IPS-20b (cell line): ENCODE data around the gene SLC45A2.
"Not testable (repeated sequence)": the region's sequence is repeated elsewhere in the genome, so short reads cannot be mapped to it uniquely, and the experiment has no call there.

Experiments
- H3K27ac ChIP-seq: one replicate; pipeline ENCODE4 v1.5.1; 2013; ENCODE audit warnings: low read length
- H3K27me3 ChIP-seq: 2 replicates; pipeline ENCODE4 v1.6.1; 2013; ENCODE audit warnings: mild to moderate bottlenecking, low read length, inconsistent platforms; ENCODE audit not compliant: insufficient read depth
- H3K36me3 ChIP-seq: 2 replicates; pipeline ENCODE4 v1.6.1; 2013; ENCODE audit warnings: low read depth, mild to moderate bottlenecking, inconsistent platforms, low read length, moderate library complexity; ENCODE audit not compliant: insufficient read depth
- H3K4me1 ChIP-seq: 2 replicates; pipeline ENCODE4 v1.6.1; 2013; ENCODE audit warnings: mild to moderate bottlenecking, control low read depth, inconsistent platforms, low read length, moderate library complexity; ENCODE audit not compliant: insufficient read depth
- H3K4me3 ChIP-seq: 2 replicates; pipeline ENCODE4 v1.5.1; 2013; ENCODE audit warnings: mild to moderate bottlenecking, low read length, inconsistent platforms
- H3K9ac ChIP-seq: 2 replicates; pipeline ENCODE4 v1.6.1; 2013; ENCODE audit warnings: low read depth, mild to moderate bottlenecking, inconsistent platforms, low read length, moderate library complexity
- H3K9me3 ChIP-seq: 2 replicates; pipeline ENCODE4 v1.6.1; 2013; ENCODE audit warnings: mild to moderate bottlenecking, low read depth, low read length, inconsistent platforms; ENCODE audit not compliant: insufficient read depth

SLC45A2 gene, protein sequence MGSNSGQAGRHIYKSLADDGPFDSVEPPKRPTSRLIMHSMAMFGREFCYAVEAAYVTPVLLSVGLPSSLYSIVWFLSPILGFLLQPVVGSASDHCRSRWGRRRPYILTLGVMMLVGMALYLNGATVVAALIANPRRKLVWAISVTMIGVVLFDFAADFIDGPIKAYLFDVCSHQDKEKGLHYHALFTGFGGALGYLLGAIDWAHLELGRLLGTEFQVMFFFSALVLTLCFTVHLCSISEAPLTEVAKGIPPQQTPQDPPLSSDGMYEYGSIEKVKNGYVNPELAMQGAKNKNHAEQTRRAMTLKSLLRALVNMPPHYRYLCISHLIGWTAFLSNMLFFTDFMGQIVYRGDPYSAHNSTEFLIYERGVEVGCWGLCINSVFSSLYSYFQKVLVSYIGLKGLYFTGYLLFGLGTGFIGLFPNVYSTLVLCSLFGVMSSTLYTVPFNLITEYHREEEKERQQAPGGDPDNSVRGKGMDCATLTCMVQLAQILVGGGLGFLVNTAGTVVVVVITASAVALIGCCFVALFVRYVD

DNA sequence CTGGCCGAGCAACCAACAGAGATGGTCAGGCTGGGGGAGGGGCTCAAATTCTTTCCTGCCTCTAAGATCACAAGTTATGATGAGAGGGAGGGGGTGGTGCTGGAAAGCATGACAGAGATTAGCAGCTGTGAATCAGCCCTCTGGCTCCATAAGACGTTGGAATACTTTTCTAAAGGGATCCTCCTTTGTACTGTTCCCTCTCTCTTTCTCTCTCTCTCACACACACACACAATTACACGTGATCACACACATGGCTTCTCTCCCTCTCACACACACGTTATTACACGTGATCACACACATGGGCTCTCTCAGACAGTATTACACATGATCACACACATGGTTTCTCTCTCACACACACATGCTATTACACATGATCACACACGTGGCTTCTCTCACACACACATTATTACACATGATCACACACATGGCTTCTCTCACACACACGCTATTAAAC is at the start of gene SLC45A2:
Gene SLC45A2, minus strand, starts transcription at position 23 of the 454 bp plus-strand sequence. CDS start 110 bp downstream, outside the sequence.
- peaks cover 8% of the 10 kb centered on the region; the same call in 1 of the 2 replicates for H3K9me3 ChIP-seq
- peaks cover 24% of the 10 kb centered on the region for H3K36me3 ChIP-seq
- no peak within 1 kb of the TSS for H3K27ac ChIP-seq
- no peaks in the 10 kb centered on the region for H3K27me3 ChIP-seq
- H3K9ac ChIP-seq, result no peak within 1 kb of the TSS
- no peak within 1 kb of the TSS for H3K4me3 ChIP-seq
- H3K4me1 ChIP-seq, result peaks cover 6% of the 10 kb centered on the region; the same call in 1 of the 2 replicates

DNA sequence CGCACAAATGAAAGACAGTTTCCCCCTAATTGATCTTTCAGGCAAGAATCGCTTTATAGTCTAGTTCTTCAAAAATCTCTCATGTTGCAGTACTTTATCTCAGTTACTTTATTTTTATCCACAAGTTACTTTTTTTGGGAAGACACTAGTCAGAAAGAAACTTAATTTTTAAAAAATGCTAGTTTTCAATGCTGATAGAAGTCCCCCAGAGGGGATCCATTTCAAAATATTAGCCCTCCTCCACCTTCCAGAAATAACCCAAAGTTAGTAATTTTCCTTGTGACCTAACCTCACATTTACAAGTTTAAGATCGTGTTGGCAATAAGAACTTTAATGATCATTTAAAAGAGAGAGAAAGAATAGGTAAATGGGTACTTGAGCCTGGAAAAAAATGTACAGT is 47.5 kb upstream of the SLC45A2 start:
- Histone ChIP-seq H3K27me3 (no peaks in the 10 kb centered on the region), H3K9ac (no peak overlapping the region), H3K27ac (no peak overlapping the region), H3K9me3 (no peaks in the 10 kb centered on the region), H3K36me3 (no peaks in the 10 kb centered on the region), H3K4me1 (no peaks in the 10 kb centered on the region), H3K4me3 (no peak overlapping the region)

DNA sequence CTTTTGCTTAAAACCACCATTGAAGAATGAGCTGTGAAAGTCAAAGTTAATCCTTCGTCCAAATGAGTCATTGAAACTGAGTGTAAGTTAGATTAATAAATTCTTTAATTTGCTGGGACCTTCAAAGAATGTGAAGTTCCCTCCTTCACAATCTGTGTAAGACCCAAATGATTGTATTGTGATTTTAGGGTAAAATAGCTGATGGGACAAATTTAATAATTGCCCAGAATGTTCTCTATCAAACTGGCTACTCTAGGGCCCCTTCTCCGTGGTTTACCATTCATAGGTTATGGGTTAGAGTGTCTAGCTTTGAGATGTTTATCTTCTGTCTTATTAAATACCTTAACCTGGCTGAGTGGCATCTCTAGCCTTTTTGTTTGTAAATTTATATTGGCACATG is 46.6 kb upstream of the SLC45A2 start:
- Histone ChIP-seq H3K4me3 (no peak overlapping the region), H3K9ac (no peak overlapping the region), H3K9me3 (no peaks in the 10 kb centered on the region), H3K36me3 (no peaks in the 10 kb centered on the region), H3K4me1 (no peaks in the 10 kb centered on the region), H3K27me3 (no peaks in the 10 kb centered on the region), H3K27ac (no peak overlapping the region)

DNA sequence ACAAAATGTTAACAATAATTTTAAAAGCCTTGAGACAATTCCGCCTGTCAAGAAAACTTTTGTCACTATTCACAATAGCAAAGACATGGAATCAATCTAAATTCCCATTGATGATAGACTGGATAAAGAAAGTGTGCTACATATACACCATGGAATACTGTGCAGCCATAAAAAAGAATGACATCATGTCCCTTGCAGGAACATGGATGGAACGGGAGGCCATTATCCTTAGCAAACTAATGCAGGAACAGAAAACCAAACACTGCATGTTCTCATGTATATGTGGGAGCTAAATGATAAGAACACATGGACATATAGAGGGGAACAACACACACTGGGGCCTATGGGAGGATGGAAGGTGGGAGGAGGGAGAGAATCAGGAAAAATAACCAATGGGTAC is 46.1 kb upstream of the SLC45A2 start:
- not testable (repeated sequence) for H3K36me3 ChIP-seq, H3K27me3 ChIP-seq, H3K27ac ChIP-seq, H3K4me1 ChIP-seq, H3K9ac ChIP-seq, H3K9me3 ChIP-seq, H3K4me3 ChIP-seq

DNA sequence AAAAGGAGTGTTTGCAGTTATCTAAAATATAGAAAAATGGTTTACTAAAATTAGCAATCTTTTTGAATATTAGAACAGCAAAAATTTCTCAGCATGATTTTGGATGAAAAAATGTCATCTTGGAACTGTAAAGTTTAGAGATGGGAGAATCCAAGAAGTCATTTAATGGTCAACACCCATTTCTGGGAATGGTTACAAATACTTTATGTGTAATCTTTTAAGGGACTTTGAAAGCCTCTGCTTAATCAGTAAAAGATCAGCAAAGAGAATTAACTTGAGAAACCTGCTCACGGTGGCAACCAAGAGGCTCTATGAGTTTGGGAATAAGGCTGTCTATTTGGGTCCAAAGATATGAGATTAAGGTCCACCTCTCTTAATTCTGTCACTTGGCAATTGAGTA is 45.6 kb upstream of the SLC45A2 start:
- H3K36me3 ChIP-seq, result no peaks in the 10 kb centered on the region

DNA sequence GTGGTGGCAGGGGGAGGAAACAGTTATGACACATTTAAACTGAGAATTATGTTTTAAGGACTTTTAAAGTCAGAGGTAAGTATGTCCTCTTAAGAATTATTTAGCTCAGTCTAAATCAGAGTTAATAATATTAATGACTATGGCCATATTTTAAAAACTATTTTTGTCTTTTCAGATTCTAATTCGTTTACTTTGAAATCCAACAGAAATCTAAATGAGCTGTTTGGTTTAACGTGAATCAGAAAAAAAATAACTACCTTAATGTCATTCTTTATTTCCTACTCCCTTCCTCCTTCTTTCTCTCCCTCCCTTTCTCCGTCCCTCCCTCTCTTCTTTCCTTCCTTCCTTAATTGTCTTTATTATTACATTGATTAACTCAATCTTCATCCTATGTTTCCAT is 43.9 kb upstream of the SLC45A2 start:
- no peaks in the 10 kb centered on the region for H3K36me3 ChIP-seq
- no peak overlapping the region for H3K9ac ChIP-seq
- H3K27ac ChIP-seq, result no peak overlapping the region
- H3K4me1 ChIP-seq, result peaks cover 5% of the 10 kb centered on the region; the same call in 1 of the 2 replicates
- H3K9me3 ChIP-seq, result no peaks in the 10 kb centered on the region
- H3K4me3 ChIP-seq, result no peak overlapping the region
- no peaks in the 10 kb centered on the region for H3K27me3 ChIP-seq

More for the DNA sequence above, 45.6 kb upstream of the SLC45A2 start:
- no peak overlapping the region for H3K27ac ChIP-seq
- no peaks in the 10 kb centered on the region for H3K27me3 ChIP-seq
- H3K9ac ChIP-seq, result no peak overlapping the region
- no peaks in the 10 kb centered on the region for H3K9me3 ChIP-seq
- H3K4me3 ChIP-seq, result no peak overlapping the region
- peaks cover 1% of the 10 kb centered on the region; the same call in 1 of the 2 replicates for H3K4me1 ChIP-seq

DNA sequence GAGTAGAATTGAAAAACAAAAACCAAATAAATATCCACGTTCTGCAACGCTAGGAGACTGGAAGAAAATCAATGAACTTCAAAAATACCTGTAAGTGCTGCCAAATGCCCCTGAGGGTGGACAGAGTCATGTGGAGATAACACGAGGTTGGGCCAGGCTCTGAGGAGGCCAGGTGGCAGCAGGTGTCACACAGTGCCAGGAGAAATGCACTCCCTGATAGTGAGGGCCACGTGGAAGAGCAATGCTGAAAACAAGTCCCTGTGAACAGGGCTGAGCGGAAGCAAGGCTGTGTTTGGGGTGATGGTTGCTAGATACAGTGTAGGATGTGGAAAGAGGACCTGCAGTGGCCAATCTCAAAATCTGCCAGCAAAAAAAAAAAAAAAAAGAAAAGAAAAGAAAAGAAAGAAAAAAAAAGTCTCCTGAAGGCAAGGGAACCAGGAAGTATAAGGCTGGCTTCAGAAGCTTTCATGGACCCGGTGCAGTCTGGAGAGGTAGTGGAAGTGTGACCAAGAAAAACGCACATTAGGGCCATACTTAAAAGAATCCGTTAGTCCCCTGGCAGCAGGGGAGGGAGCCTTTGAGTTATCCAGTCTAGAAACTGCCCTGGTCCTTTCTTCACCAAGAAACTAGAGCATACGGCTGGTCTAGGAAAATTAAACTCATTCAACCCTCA is 41.7 kb upstream of the SLC45A2 start:
- Histone ChIP-seq H3K27me3 (no peaks in the 10 kb centered on the region), H3K27ac (no peak overlapping the region), H3K9me3 (no peaks in the 10 kb centered on the region), H3K4me1 (peaks cover 5% of the 10 kb centered on the region; the same call in 1 of the 2 replicates), H3K36me3 (no peaks in the 10 kb centered on the region), H3K4me3 (no peak overlapping the region), H3K9ac (no peak overlapping the region)

DNA sequence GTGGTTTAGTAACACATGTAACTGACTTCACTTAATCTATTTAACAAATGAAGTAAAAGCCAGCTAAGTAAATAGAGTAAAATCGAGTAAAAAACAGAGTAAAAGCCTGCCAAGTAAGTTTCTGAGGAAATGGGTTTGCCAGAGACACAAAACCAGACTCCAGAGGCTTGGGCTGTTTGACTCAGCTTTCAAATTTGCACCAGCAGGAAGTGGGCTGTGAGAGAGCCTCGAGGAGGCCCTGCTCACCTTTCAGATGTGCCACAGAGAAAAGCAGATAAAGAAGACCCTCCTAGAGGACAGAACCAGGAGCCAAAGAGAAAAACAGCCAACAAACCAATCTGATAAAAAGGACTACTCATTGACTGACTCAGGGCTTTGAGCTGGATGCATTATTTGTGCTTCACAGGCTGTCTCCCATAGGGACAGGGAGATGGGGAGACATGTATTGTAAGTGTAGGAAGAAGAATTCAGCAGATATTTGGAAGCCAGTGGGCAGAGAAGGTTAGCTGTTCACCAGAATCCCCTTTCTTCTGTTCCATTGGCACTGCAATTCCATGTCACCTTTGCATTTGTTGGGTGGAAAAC is 37.7 kb upstream of the SLC45A2 start:
- Histone ChIP-seq H3K36me3 (no peaks in the 10 kb centered on the region), H3K9me3 (no peaks in the 10 kb centered on the region), H3K27ac (no peak overlapping the region), H3K4me3 (no peak overlapping the region), H3K27me3 (no peaks in the 10 kb centered on the region), H3K9ac (no peak overlapping the region), H3K4me1 (peaks cover 5% of the 10 kb centered on the region; the same call in 1 of the 2 replicates)

DNA sequence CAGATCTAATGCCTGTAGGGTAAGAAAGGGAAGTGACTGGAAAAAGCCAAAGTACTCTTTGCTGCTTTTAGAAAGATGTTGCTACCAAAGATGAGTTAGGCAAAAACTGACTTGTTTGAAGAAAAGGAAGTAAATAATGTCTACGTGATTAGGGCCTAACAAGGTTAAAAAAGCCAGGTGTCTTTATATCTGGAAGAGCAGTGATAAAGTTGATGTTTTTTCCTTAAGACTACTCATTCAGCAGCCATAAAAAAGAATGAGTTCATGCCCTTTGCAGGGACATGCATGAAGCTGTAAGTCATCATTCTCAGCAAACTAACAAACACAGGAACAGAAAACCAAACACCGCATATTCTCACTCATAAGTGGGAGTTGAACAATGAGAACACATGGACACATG is 36.8 kb upstream of the SLC45A2 start:
- Histone ChIP-seq H3K4me3 (no peak overlapping the region), H3K4me1 (peaks cover 5% of the 10 kb centered on the region; the same call in 1 of the 2 replicates), H3K27ac (no peak overlapping the region), H3K27me3 (no peaks in the 10 kb centered on the region), H3K9me3 (no peaks in the 10 kb centered on the region), H3K36me3 (no peaks in the 10 kb centered on the region), H3K9ac (no peak overlapping the region)

DNA sequence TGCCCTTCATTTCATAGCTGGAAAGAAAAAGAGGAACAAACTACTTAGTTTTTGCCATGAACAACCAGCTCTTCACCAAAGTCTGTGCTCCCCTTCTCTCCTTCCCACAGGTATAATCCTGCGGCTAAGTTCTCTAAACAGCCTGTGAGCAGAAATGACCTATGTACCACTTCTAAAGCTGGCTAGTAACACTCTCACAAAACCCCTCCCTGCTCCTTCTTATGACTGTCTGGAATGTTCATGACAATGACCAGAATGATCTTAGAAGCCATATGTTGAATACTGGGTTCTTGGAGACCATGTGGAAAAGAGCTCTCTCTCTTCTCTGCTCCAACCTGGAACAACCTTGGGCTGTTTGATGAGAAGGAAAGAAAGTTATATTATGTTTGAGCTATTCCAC is 36.2 kb upstream of the SLC45A2 start:
- Histone ChIP-seq H3K9ac (no peak overlapping the region), H3K4me3 (no peak overlapping the region), H3K36me3 (no peaks in the 10 kb centered on the region), H3K9me3 (no peaks in the 10 kb centered on the region), H3K27ac (no peak overlapping the region), H3K27me3 (no peaks in the 10 kb centered on the region), H3K4me1 (peaks cover 5% of the 10 kb centered on the region; the same call in 1 of the 2 replicates)

DNA sequence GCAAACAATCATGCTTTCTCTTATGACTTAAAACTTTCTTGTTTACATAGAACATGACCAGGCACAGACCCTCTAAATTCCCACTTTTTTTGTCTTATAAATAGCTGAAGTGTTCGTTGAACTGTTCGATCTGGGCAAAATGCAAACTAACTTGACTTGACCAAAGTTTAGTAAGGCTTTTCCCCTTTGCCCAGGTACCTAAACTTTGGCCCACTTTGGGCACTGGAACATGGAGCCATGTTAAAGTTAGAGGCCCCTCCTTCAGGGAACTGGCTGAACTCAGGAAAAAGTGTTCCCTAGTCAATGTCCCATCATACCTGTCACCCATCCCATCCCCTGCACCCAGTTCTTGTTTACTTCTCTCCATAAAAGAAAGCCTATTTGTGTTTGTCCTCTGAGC is 32.8 kb upstream of the SLC45A2 start:
- Histone ChIP-seq H3K27me3 (no peaks in the 10 kb centered on the region), H3K4me3 (no peak overlapping the region)

More for the DNA sequence above, 32.8 kb upstream of the SLC45A2 start:
- Histone ChIP-seq H3K4me1 (no peaks in the 10 kb centered on the region), H3K27ac (no peak overlapping the region), H3K9ac (no peak overlapping the region), H3K9me3 (no peaks in the 10 kb centered on the region), H3K36me3 (no peaks in the 10 kb centered on the region)
